ENCODE data around the gene DENND11.

DENND11 gene

DNA sequence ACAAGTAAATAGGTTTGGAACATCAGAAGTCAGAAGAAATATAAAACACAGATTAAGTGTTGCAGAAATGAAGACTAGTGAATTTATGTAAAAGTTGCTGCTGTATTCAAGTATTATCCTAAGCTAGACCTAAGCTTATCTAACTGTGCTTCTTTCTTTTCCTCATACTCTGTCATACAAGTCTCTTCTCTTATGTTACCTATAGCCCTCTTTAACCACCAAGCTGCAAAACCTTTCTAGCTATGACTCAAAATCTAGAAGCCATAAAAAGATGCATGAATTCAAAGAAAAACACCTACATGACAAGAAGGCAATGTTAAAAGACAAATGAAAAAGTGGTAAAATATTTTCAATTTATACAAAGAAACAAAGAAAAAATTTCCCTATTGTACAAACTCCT lies 23.0 kb downstream of the DENND11 start:
- no peak for DNase-seq

DNA sequence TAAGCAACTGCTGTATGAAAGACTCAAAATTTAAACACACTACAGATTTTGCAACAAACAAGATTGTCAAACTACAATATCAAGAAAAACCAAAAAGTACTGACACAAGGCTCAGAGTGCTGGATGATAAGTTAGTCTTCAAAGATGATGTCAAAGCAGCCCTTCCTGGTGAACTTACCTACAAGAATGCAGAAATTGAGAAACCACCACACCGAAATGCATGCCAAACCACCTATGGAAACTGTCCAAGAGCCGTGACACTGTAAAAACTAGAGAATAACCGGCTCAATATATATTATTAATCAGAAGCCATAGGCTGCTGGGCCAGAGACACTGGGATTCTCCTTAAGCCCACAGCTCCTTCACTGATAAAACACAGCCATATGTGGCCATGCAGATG lies 25.3 kb downstream of the DENND11 start:
- DNase-seq = peak; percentile 25

DNA sequence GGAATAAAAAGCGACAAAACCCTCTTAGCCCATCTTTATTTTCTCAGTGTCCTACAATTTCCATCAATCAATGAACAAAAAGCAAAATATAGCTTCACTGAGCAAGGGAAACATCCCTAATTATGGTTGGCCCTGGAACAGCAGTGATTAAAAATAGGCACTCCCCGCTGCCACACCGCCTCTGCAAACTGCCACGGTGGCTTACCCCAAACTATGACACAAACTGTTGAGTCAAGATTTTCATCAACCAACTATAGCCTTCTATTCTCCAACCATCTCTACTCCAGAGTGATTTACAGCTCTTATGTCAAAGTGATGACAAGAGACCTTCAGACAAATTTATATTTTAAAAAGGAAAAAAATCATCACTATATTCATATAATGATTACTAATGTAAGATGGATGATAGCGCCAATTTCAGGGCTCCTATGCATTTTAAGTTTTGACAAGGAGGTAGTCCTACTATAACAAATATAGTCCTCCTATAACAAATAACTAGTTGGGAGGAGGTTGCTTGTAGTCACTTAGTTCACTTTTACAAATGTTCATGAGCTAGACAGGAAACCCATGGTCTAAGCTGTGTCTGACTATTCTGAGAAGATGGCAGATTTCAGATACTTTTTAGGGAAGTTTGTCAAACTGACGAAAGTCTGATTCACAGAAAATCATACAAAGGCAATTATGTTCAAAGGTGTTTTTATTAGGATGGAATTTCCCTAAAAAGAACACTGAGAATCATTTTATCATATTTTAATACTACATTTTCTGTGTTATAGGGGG lies 26.3 kb downstream of the DENND11 start:
- no peak for DNase-seq

DNA sequence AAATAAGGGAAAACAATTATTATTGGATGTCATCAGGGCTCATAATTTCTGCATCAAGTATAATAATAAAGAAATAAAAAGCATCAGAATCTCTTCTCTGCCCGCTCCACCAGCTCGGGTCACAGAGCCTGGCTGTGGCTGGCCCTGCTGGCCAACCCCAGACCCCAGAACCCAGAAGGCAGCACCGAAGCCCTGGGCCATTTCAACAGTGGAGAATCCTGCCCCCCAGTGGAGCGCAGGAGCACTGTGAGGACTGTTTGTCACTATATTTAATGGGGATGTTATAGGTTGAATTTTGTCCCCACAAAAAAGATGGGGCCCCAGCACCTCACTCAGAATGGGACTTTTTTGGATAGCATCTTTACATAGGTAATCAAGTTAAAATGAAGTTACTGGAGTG lies 27.3 kb downstream of the DENND11 start:
- DNase-seq = no peak

DNA sequence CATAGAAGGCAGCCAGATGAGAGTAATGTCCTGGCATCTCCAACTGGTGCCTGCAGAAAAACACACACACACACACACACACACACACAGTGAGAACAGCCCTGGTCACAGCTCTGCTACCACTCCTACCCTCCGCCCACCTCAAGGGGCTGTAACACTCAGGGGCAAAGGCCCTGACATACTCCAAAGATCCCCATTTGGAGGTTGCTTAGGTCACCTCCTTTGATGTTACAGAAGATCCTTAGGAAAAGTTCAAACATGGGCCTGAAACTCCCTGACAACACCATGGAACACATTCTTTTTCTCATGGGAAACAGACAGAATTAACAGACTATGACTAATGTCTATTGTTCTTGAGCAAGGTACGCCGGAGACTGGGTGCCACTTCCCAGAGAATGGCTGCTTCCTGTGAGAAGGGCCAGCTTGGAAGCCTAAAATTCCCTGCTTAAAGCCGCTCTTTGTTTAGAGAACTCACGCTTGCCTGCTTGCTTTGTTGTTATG lies 27.7 kb downstream of the DENND11 start:
- no peak for DNase-seq

DNA sequence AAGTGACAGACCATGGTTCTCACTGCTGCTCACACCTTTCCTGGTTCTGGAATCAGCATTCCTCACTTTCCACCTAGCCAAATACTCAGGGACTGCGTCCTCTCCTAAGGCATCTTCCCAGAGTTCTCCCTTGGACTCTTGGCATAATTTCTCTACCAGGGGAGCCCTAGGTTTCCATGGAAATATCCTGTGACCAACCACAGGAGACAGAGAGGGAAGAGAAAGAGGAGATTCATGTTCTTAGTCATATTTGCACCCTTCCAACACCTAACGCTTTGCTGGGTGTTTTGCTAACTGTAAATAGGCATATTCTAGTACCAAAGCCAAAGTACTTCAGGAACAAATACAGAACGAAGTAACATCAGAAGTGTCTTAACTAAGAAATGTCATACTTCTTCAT lies 28.6 kb downstream of the DENND11 start:
- DNase-seq = no peak

DNA sequence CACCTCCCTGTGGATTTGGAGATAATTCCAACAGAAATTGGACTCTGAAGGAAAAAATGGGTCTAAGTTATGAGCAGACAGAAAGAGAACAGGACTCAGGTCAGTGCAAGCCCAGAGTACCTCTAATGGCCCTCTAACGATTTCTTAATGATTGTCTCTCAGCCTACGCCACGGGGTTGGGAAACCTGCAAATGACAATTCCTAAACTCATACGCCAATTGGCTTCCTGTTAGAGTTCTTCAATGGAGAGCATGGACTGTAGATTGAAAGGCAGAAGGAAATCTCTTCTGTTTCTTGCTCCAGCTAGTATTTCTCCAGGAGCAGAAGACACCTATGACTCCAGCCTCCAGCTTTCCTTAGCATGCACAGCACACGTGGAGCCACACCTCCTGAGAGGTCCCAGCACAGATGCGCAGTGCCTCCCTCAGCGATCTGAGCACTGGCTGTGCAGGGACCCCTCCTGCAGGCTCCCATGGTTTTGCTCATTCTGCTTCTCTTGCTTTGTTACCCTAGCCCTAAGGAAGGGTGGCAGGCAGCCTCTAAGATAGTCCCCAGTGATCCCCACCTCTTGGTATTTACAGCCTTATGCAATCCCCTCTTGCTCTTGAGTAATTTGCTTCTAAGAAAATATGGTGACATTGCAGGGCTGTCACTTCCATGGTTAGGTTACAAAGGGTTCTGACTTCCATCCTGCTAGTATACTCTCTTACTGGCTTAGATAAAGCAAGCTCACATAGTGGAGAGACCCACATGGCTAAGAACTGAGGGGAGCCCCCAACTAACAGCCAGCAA lies 30.1 kb downstream of the DENND11 start:
- DNase-seq = no peak

DNA sequence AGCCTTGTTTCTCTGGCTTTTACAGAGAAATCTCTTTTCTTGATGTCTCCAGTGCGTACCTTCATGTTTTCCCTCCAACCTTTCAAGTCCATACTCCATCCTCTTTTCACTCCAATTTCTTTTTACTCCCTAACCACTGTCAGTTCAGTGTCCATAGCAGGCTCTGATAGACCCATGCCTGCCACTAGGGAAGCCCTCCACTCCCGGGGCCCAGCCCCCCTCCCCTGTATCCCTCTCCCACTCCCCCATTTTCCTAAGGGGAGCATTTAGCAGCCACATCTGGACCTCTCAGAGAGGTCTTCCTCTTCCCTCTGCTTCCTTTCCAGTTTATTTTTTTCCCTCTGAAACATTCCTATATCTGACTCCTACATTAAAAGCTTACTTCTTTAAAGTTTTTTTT lies 33.1 kb downstream of the DENND11 start:
- no peak for DNase-seq

DNA sequence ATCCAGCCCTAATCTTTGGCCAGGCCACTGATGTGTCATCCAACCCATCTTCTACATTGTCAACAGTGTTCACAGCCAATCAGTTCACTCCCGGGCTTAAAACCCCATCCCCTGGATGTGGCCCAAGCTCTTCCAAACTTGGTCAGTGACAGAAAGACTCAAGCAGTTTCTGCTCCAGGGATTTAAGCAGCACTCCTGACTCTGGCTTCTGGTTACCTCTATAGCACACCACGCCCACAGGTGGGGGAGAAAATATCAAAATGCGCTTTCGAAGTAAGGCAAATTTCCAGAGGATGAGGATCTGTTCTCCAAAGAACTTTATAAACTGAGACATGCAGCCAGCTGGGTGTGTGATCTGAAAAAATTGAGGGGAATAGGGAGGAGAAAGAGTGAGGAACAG lies 35.9 kb downstream of the DENND11 start:
- no peak for DNase-seq

DNA sequence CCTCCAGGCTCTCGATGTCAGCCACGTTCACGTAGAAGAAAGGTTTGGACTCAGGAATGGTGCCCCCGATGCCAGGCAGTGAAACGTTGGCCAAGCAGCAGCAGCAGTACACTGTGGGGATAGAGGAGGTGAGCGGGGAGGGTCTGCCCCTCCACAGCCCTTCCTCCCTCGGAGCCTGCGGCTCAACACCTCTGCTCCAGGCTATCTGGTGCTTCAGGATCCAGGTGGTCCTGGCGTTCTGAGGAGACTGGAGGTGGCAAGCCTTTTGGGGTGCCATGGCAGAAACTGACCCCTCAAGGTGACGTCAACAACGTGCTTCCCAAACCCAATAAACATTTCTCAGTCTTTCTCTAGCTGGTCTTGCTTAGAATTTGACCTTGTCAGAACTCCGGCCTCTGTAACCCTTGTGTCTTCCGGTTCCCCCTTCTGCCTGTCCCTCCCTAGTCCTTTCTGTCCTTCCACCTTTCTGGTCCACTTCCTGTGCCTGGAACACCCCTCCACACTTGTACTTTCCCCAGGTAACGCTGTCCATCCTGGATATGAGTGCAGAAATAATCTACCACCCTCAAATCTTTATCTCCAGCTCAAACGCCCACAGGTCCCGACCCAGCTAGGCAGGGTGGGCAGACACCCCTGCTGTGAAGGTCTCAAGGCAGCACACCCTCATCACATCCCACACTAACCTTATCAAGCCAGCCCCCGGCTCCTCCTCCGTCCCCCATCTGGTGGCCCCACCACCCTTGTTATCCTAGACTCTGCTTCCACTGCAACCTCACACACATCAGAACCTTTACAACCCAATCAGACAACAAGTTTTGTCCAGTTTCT lies 36.5 kb downstream of the DENND11 start:
- DNase-seq = no peak

DNA sequence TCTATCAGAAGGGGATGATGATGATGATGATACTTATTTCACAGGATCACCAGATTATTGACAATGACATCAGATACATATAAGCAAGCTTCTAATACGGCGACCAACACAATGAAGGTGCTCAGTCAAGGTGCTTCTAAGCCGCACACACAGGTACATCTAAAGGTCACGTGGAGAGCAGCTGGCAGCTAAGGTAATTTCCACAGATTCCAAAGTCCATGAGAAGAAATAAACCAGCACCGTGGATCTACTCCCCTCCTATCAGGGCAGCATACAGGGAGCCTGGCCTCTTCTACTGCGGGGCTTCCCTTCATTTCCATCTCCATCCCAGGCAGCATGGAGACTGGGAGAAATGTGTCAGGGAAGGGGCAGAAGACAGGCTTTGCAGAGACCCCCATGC lies 37.5 kb downstream of the DENND11 start:
- DNase-seq = no peak

DNA sequence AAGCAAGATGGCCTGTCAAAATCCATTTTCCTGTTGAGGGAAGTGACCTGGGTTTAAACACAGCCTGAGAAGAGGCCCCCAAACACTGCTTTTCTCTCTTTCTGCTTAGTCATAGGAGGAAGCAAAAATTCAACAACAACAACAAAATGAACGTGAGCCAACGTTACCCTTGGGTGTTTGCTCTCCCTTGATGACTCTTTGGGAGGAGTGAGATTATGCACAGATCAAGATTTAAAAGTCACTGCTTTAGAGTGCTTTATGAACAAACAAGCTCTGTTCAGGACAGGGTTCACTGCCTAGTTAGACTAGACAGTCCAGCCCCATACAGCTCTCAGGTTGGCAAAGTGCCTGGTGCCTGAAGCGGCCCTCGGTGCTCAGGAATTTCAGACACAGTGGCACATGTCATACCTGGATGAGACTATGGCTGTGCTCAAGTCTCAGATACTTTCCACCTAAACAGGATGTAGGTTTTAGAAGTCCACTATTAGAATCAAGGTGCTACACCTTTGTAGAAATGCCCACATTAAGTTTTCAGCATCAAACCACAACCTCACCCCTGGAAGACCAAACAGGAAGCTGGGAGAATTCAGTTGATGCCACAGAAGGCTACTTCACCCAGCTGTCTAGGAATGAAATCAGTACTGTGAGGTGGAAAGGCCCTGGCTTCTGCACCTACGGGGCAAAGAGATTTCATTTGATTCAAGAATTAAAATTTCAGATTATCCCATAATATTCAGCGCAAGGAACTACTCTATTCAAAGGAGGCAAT lies 38.7 kb downstream of the DENND11 start:
- no peak for DNase-seq

DNA sequence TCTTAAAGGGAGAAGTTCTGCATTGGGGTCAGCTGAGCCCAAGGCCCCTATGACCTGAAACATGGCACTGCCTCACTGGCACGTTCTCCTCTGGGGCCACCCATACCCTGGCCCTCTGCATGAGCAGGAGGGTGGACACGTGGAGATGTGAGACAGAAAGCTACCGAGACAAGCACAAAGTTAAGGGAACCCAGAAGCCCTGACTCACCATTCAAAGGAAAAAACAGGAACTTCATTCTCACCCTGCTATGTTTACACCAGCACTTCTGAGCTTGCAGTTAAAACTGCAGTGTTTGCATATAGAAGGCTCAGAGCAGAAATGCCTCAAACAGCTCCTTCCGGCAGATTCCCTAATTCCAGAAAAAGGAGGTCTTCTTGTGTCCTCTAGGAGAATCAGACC lies 41.7 kb downstream of the DENND11 start:
- no peak for DNase-seq

DNA sequence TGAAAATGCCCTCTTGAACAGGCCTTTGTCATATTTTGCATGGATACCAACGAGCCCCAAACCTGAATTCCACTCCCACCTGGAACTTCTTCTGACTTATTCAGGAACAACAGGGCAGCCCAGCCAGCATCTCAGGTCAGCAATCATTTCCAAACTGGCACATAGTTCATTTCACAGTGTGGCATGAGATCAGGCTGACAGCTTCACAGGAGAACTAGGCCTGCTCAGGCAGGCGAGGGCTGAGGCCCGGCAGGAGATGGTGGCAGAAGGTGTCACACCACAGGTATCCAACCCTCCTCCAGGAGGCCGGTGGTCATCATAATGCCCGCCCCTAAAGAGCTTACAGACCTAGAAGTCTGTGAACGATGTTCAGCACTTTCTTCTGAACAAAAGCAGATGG lies 42.5 kb downstream of the DENND11 start:
- DNase-seq = no peak

DNA sequence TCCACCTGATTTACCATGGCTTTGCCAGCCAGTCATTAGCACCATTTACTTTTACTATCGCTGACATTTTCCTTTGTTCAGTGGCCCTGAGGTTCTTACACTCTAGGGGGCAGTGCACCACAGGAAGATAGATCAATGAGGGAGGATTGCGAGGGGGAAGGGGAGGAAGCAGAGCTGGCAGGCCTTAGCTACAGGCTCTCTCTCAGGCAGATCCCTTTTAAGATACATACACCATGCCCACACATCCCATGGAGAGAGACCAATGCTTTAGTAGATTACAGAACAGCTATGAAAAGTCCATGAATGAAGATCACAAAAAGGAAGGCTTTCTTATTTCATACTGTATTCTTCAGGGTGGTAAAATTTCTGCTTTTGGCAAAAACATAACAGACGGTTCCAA lies 47.4 kb downstream of the DENND11 start:
- DNase-seq = peak; percentile 60

DNA sequence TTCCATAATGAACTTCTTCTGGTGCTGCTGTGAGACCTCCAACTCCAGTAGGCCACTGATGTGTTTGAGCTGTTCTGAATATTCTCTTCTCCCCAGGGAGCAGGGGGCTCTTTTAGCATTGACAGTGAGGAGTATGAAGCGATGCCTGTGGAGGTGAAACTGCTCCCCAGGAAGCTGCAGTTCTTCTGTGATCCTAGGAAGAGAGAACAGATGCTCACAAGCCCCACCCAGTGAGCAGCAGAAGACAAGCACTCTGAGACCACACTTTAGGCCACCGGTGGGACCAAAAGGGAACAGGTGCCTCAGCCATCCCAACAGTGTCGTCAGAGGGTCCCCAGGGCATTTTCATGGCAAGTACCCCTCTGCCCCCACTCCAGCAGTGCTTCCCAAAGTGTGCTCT lies 49.3 kb downstream of the DENND11 start:
- no peak for DNase-seq

Measured in fibroblast of skin of abdomen (primary cell).